ENCODE data around the gene ACTR3C.

- TF ChIP-seq POLR2A (IDR thresholded peaks at IDR 0.05): no peak
- TF ChIP-seq, protein P1, sequence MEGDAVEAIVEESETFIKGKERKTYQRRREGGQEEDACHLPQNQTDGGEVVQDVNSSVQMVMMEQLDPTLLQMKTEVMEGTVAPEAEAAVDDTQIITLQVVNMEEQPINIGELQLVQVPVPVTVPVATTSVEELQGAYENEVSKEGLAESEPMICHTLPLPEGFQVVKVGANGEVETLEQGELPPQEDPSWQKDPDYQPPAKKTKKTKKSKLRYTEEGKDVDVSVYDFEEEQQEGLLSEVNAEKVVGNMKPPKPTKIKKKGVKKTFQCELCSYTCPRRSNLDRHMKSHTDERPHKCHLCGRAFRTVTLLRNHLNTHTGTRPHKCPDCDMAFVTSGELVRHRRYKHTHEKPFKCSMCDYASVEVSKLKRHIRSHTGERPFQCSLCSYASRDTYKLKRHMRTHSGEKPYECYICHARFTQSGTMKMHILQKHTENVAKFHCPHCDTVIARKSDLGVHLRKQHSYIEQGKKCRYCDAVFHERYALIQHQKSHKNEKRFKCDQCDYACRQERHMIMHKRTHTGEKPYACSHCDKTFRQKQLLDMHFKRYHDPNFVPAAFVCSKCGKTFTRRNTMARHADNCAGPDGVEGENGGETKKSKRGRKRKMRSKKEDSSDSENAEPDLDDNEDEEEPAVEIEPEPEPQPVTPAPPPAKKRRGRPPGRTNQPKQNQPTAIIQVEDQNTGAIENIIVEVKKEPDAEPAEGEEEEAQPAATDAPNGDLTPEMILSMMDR (IDR thresholded peaks at IDR 0.05): no peak
- TF ChIP-seq POLR2AphosphoS5 (IDR thresholded peaks at IDR 0.05): no peak
These were observed 21.7 kb upstream of the ACTR3C start for GRCh38 chr7:150345012-150345411.

Measured in stomach (tissue), 4 donors.